T-helper 9 cell (primary cell): ENCODE results near the gene MRPL52.
"Not testable (repeated sequence)": the region's sequence is repeated elsewhere in the genome, so short reads cannot be mapped to it uniquely, and the experiment has no call there.

Source experiments
- DNase-seq: peaks from one replicate; pipeline ENCODE4 v3.0.0-alpha.2; 2020

Gene MRPL52

GRCh38 chr14:22811722-22812121 is 18.0 kb upstream of the MRPL52 start:
- no peak for DNase-seq

- DNase-seq, result no peak
Observed at GRCh38 chr14:22812744-22813143, 16.9 kb upstream of the MRPL52 start.

DNA sequence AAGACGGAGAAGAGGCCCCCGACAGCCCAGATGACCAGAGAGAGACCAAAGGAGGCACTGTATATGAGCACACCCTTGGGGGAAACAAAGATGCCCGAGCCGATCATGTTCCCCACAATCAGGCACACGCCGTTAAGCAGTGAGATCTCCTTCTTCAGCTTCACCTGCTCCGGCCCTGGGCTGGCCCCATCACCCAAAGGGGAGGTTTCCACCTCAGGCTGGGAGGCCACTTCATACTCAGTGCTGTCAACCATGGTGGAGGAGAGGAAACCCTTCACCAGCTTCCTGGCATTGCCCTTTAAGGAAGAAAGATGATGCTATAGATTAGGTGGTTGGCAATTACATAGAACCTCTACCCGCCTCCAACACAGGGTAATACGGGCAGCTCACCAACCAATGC is 16.5 kb upstream of the MRPL52 start:
- DNase-seq, result no peak

DNA sequence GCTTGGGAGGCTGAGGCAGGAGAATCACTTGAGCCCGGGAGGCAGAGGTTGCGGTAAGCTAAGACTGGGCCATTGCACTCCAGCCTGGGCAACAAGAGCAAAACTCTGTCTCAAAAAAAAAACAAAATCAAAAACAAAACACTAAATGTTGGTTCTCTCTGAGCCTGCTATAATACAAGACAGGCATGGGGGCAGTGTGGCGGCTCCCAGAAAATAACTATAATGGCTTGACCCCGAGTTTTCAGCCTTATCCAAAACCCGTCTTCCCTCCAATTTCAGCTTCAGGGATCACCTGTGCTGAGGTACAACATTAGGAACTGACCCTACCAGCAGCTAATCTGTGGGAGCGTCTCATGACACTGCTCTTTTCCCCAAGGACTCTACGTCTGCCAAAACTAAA is 15.3 kb upstream of the MRPL52 start:
- DNase-seq, result no peak

DNA sequence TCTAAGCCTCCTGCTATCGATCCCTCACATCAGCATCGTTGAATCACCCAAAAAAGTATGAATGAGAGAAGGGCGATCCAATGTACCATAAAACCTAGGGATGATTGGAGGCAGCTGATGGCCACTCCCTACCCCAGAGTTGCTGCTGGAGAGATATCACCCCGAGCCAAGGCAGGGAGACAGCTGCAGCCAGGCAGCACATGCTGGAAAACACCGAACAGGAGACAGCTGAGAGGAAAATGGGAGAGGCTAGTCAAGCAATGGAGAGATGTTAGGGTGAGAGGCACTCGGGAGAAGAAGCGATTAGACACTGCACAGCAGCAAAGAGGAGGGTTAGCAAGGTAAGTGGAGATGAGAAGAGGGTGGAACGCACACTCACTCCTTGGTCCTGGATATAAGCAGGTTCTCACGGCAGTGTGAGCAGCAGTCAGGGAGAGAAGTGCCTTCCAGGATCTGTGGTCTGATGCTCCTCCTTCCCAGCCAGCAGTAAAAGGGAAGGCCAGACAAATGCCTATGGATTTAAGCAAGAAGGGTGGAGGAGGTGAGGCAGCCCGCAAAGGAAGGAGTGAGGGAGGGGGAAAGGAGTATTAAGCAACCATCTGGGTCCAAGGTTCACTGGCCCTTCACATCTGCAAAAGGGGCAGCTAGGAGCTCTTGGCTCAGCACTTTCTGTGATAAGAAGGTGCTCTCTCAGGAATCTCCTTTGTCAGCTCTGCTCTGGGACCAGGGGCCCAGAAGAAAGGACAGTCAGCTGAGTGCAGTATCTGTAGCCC is 14.6 kb upstream of the MRPL52 start, which contains the start of gene SLC7A7:
TSS of gene SLC7A7 (minus strand) at position 495 of the 773 bp plus-strand sequence. CDS start 2,037 bp downstream, outside the sequence.
- DNase-seq, result no peak

- DNase-seq, result no peak
Observed at GRCh38 chr14:22819151-22819988, 10.3 kb upstream of the MRPL52 start.

DNA sequence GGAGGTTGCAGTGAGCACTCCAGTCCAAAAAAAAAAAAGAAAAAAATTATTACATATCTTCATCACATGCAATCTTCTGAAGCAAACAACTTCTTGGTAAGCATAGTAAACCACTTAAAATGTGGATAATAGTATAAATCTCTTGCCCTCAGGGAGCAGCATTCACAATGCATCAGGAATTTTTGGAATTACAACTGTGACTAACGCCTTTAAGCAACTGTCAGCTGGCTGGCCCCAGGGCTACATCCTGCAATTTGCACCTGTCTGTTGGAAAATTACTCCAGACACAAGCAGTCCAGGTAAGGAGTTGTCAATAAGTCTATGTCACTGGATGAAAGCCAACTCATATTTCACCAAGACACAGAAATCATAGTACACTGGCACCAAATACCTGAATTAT is 9.0 kb upstream of the MRPL52 start:
- no peak for DNase-seq

GRCh38 chr14:22821193-22822015 is 8.3 kb upstream of the MRPL52 start:
- no peak for DNase-seq

- DNase-seq, result no peak
Observed at GRCh38 chr14:22822016-22822570, 7.6 kb upstream of the MRPL52 start.

- peak; percentile 58 for DNase-seq
Observed at GRCh38 chr14:22822571-22823098, 7.1 kb upstream of the MRPL52 start.

DNA sequence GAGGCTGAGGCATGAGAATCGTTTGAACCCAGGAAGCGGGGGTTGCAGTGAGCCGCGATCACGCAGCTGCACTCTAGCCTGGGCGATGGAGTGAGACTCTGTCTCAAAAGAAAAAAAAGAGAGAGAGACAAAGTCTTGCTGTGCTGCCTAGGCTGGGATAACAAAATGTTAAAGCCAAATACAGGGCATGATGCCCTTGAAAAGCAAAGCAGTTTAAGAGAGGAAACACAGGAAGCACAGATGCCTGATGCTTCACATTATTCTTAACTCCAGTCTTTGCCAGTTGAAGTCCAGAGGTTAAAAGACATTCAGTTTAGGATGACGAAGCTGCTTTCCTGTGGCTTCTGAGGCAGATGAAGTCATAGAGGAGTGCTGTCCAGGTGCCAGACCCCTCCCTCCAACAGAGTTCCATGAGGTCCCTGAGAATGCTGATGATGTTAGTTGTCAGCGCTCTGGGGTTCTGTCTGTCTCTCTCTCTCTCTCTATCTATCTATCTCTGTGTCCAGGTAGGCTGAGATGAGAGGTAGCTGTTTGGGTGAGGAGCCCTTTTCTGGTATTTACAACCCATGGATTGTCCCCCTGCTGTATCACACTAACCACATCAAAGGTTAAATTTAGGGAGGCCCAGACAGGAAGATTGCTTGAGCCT is 4.9 kb upstream of the MRPL52 start:
- DNase-seq, result no peak

DNA sequence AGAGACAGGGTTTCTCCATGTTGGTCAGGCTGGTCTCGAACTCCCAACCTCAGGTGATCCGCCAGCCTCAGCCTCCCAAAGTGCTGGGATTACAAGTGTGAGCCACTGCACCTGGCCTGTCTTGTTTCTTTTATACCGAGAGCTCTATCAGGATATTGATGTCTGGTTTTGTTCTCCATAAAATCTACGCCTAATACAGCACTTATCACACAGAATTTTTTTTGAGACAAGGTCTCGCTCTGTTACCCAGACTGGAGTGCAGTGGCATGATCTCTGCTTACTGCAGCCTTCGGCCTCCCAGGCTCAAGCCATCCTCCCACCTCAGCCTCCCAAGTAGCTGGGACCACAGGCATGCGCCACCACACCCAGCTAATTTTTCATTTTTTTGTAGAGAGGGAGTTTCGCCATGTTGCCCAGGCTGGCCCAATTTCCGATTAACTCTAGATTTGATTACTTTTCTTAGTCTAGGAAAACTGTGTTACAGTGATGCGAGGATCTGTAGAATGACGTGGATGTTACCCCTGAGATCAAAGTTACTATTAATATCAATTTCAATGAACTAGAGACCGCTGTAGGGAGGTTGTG is 519 bp upstream of the MRPL52 start:
- not testable (repeated sequence) for DNase-seq

DNA sequence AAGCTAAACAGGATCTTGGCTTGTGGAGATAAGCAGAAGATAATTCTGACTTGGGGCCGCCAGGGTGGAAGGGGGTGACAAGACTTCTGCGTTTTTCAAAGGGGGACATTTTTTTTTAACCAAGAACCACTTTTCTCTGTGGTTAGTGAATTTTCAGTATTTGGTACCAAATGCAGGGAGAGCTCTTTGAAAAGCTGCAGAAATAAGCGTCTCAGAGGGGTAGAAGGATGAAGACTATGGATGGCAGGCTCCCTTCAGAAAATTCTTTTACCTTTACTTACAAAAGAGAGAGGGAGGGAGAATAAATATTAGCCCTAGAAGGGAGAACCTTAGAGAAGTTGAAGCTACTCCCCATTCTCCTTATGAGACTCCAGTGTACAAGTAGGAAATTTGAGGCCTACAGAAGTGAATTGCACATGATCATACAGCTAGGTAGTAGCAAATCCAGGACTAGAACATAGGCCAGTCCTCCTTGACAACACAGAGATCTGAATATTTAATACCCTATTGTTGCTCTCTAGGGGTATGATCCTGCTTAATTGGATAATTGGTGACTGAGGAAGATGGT is 840 bp downstream of the MRPL52 start:
- DNase-seq, result no peak

GRCh38 chr14:22835505-22835904 is 5.8 kb downstream of the MRPL52 start:
- no peak for DNase-seq

- no peak for DNase-seq
Observed at GRCh38 chr14:22836301-22837113, 6.8 kb downstream of the MRPL52 start, which contains the start of gene MMP14. MMP14 (plus strand) TSS chr14:22836585; CDS start chr14:22836818, 233 bp downstream.

DNA sequence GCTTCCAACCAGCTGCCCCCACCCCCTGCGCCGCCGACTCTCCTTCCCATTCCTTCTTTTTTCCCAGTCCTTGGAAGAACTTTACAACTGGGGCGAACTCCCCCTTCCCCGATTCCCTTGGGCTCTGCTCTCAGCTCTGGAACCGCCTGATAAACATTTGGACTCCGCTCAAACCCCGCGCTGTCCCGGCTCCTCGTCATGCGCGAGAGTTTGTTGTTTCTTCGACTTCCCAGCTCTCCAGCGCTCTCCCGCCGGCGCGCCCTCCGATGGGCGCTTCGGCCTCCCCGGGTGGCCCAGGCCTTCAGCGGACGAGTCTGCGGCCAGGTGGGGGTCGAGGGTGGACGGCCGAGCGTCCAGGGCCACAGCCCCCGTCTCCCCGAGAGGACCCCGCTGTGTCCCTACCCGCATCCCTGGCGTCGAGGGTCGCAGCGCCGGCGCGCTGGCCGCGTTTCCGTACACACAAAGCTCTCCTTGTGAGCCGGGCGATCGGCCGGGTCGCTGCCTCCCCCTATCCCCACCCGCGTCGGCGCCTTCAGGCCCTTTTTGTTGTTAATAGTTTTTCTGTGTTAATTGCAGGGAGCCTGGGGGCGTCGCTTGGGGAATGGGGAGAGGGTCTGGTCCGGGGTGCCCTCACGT is 7.5 kb downstream of the MRPL52 start:
- DNase-seq, result no peak

DNA sequence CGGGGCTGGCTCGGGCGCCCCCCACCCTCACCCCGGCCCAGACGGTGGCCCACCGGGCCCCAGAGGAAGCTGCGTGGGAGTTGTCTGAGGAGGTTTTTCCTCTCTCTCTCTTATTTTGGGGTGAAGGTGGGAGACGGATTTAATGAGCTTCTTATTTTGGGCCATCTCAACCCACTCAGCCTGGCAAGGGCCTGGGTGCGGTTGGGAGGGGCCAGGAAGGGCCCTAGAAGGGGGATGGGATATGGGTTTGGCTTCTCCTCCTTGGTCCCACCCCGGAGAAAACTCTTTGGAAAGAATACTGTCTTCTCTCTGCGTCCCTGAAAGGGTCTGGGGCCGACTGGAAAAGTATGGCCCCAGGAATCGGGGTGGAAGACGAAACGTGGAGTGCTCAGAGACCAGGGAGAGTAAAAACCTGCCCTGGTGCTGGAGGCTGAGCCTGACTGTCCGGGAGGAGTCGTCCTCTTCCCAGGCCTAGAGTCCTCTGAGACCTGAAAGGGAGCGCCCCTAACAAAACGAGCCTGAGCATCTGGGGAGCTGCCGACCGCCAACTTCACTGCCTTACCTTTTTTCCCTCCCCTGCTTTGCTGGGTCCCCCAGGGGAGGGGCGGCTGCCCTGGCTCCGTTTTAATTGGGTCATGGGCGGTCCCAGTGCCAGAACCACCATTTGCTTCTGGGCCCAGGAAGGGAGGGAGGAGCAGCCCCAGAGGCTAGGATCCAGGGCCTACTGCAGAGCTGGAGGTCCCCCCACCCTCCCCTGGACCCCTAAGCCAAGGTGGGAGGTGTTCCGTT is 8.3 kb downstream of the MRPL52 start:
- DNase-seq, result no peak

DNA sequence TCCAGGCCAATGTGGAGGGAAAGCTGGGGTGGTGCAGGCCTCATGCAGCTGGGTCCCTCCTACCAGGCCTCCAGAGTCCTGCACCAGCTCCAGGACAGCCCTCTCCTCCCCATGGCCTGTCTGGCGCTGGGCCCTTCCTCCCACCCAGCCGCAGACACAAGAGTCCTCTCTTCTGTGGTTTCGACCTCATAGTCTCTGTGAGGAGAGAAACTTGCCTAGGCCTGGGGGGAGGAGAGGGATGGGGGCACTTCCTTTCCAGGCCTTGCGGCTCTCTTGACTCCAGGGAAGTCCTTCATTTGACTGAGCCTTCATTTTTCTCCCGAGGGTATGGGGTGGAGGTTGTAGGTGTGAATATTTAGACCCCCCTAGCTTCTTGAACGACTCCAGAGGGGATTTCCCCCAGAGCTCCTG is 8.9 kb downstream of the MRPL52 start:
- no peak for DNase-seq
